HG02623 (cell line): ENCODE data around the gene MFN2.
"Not testable (repeated sequence)": the region's sequence is repeated elsewhere in the genome, so short reads cannot be mapped to it uniquely, and the experiment has no call there.

ENCODE experiments used
- ATAC-seq: cut with Tn5 transposase; IDR thresholded peaks from one replicate; pipeline ENCODE4 v1.9.1; 2021; ENCODE audit warnings: moderate library complexity; ENCODE audit not compliant: unreplicated experiment

MFN2 gene

DNA sequence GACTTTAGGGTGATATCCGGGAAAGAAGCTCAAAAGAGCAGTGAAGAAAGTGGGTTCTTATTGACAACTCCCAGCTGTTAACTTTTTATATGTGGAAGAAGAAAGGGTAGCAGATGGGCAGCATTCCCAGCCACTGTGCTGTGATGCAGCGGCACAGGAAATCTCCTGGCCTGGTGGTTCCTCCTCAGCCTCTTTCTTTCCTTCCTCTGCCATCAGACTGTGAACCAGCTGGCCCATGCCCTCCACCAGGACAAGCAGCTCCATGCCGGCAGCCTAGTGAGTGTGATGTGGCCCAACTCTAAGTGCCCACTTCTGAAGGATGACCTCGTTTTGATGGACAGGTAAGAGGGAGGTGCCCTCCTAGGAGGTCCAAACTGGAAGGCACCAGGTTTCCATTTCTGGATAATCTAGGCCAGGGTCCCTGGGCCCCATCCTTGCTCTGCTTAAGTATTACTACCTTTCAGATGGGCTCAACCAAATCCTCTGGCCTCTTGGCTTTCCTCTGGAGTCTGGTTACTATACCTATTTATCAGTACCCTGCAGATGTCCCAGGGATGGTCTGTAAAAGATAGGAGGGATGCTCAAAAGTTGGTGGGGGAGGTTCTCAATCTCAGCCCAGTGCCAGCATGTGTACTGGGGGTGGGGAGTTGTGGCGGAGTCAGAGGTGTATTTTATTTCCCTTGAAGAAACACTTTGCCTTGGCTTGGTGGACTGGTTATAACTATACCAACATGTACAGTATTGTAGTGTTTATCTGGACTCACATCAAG is 17.0 kb downstream of the MFN2 start:
- no peak for ATAC-seq

- ATAC-seq = no peak
Observed at GRCh38 chr1:11998636-11999035, 18.4 kb downstream of the MFN2 start.

DNA sequence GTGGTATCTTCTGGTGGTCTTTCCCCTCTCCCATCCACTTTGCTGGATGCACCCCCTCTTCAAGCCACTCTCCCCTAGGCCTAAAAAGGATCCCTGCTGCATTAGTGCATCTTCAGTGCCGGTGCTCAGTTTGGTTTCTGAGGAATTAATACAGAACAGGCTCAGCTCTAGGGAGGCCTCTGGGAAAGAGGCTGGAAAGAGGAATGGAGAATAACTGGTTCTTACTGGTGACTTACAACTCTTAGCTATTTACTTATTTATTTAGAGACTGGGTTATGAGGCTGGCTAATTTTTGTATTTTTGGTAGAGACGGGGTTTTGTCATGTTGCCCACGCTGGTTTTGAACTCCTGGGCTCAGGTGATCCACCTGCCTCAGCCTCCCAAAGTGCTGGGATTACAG is 19.0 kb downstream of the MFN2 start:
- no peak for ATAC-seq

DNA sequence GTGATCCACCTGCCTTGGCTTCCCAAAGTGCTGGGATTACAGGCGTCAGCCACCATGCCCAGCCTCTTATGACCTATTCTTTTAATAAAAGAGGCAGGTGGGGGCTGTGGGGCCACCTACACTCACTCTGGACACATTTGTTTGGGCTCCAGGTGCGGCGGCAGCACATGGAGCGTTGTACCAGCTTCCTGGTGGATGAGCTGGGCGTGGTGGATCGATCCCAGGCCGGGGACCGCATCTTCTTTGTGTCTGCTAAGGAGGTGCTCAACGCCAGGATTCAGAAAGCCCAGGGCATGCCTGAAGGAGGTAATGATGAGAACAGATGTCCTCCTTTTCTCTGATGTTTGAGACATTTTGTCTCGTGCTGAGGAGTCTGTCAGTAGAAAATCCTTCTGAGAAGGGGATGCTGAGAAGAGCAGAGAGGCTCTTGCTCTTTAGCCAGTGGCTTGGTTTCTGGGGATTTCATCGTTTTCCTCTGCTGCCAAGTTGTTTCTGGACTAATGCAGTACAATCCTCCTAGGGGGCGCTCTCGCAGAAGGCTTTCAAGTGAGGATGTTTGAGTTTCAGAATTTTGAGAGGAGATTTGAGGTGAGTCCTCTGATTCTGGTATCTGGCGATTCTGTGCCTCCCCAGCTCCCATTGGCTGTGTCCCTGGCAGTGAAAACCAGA is 21.1 kb downstream of the MFN2 start:
- ATAC-seq = no peak

- ATAC-seq = no peak
Observed at GRCh38 chr1:12001996-12002493, 21.8 kb downstream of the MFN2 start.

- ATAC-seq = no peak
Observed at GRCh38 chr1:12003762-12004161, 23.5 kb downstream of the MFN2 start.

- no peak for ATAC-seq
Observed at GRCh38 chr1:12005488-12006166, 25.4 kb downstream of the MFN2 start.

DNA sequence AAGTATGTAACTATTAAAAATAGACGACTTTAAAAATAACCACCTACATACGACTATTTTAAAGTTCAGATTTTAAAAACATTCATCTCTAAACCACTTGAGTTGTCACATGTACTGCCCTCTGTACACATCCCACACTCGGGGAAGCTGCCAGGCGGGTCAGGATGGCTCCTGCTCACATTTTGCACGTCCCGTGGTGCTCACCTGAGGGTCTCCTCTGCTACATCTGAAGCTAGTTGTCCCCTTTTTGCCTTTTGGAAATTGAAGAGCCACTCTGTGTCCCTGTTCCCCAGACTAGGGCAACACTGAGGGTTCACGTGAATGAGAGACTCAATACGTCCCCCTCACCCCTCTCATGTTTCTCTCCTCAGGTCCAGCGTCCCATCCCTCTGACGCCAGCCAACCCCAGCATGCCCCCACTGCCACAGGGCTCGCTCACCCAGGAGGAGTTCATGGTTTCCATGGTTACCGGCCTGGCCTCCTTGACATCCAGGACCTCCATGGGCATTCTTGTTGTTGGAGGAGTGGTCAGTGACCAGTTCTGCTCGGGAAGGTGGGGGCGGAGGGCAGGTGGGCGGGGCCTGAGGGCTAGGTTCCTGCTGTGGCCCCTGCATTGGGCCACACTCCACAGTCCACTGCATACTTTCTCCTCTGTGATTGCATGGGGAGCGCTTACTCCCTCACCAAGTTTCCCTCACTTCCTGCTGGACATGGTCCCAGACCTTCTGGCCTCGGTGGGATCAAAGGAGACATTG is 26.1 kb downstream of the MFN2 start:
- ATAC-seq = no peak

DNA sequence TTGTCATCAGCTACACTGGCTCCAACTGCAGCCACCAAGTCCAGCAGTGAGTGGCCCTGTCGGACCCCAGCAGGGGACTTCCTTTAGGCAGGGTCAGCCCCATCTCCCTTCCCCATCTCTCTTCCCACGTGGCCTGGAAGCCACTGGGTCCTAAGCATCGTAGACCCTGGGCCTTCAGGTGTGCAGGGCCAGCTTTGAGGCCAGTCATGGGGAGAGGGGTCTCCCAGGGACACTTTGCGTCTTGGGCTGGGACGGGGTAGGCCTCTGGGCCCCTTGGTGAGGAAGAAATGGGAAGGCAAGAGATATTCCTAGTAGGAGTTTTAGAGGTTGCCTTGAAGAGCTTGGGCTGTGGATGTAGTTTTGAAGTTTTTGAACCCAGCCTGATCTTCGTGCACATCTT is 27.0 kb downstream of the MFN2 start:
- no peak for ATAC-seq

- not testable (repeated sequence) for ATAC-seq
Observed at GRCh38 chr1:12008355-12008754, 28.1 kb downstream of the MFN2 start.

GRCh38 chr1:12009318-12009947 is 29.2 kb downstream of the MFN2 start:
- ATAC-seq = no peak

GRCh38 chr1:12010746-12011570 is 30.7 kb downstream of the MFN2 start:
- no peak for ATAC-seq

GRCh38 chr1:12011998-12012397 is 31.8 kb downstream of the MFN2 start:
- no peak for ATAC-seq

DNA sequence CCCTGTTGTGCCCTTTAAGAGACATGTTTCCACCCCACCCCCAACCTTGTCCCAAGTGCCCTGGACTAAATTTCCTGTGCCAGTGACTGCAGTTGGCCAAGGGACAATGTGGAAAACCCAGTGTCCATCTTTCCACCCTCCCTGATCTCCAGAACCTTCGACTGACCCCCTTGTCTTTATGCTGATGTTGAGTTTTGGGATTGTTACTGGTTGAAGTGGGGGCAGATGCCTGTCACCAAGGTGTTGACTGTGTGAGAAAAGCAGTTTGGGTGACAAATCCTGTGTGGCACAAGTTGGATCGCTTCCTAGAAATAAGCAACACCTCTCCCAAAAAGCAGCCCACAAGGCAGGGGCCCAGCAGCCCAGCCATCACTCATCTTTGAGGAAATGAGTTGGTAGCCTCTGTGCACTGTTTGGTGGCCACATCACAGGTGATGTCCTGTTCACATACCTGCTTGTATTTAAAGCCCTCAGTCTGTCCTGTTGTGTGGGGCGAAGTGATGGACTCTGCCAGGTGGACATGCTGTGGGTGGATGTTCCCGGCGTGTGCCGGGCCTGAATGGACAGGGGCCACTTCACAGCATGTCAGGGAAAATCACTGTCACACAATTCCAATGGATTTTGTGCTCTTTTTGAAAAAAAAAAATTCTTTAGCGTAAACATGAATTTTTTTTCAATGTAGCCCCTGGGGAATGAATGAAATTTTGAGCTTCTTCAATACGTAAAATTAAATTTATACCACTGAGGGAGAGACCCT is 32.5 kb downstream of the MFN2 start:
- no peak for ATAC-seq

DNA sequence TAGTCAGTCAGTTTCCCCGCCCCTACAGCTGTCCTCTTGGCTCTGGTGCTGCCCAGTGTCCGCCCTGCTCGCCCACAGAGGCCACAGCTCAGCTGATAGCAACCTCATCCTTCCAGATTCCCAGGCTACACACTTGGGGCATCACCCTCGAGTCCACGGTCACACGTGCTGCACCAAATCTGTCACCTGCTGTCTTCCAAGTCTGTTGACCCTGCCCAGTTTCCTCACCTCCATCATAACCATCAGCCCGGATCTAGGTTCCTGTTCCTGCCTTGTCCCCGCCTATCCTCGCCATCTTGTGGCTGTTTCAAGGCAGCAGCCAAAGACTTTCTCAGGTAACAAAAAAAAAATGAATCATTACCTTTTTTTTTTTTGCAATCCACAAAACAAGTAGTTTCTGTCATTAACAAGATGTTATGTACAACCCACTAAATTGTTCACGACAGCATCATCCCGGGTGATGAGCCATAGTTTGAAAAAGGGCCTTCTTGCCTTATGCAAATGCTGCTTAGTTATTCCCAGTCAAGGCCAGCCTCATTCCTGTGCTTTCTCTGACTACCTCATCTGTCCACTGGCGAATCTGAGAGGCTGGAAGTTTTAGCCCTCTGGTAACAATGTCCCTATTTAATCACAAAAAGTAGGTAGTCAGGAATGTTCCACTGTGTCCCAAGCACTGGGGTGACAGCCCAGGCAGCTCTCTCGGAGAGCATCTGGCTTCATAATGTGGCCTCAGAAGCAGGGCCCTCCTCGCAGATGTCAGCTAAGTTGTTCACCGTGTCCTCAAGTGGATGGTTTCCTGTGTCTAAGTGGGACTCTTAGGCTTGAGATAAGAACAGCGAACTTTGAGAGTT is 34.1 kb downstream of the MFN2 start:
- ATAC-seq = no peak

GRCh38 chr1:12015001-12015491 is 34.8 kb downstream of the MFN2 start:
- ATAC-seq = no peak

DNA sequence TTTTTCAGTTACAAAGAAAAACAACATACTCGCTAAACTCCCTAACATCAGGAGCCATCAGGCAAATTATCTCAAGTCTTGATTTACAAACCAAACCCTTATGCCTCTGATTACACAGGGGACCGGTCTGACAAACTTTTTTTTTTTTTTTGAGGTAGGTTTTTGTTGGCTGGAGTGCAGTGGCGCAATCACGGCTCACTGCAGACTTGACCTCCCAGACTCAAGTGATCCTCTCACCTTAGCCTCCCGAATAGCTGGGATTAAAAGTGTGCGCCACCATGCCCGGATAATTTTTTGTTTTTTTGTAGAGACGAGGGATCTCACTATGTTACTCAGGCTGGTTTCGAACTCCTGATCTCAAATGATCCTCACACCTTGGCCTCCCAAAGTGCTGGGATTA is 35.3 kb downstream of the MFN2 start:
- no peak for ATAC-seq

DNA sequence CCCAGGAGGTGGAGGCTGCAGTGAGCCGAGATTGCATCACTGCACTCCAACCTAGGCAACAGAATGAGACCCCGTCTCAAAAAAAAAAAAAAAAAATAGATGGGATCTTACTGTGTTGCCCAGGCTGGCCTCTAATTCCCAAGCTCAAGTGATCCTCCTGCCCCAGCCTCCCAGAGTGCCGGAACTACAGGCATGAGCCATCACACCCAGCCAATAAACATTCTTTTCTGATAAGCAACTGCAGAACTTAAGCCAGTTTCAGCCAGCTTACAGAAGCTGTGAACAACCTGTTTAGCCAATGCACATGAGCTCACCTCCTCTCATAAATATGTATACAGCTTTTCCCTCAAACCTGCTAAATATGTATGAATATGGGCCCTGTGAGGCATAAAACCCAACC is 35.9 kb downstream of the MFN2 start:
- ATAC-seq = no peak
